Measurements from ENCODE around the gene DENND5A. TPM values are rescaled to one million over a fixed set of nuclear protein-coding genes. Genes with fewer than 3 reads are reported as not detected.

The DENND5A gene
- total and polyA plus RNA-seq, 9 of the 15 experiments (the other 6 are each of a cell fraction or from before 2014, with no cell fraction given): 11.7 to 130 (median 46.3) TPM

- POLR2A ChIA-PET: no interaction called here
- TF ChIP-seq GATAD2B (IDR thresholded peaks at IDR 0.05; ENCODE audit: borderline replicate concordance) (no peak), HSF4 (CRISPR knock-in tag; IDR thresholded peaks at IDR 0.05; ENCODE audit: borderline replicate concordance) (no peak), PREB (CRISPR knock-in tag; IDR thresholded peaks at IDR 0.05) (no peak), MED1 (CRISPR knock-in tag; IDR thresholded peaks at IDR 0.05; ENCODE audit: borderline replicate concordance) (no peak), TBP (optimal IDR thresholded peaks at IDR 0.05; ENCODE audit: low read depth, low read length) (no peak), ZNF212 (CRISPR knock-in tag; IDR thresholded peaks at IDR 0.05) (no peak), CREM (IDR thresholded peaks at IDR 0.05; ENCODE audit: low read depth) (no peak), E2F3 (CRISPR knock-in tag; IDR thresholded peaks at IDR 0.05) (no peak), ZNF551 (CRISPR knock-in tag; IDR thresholded peaks at IDR 0.05) (no peak)
- TF ChIP-seq, protein P1, sequence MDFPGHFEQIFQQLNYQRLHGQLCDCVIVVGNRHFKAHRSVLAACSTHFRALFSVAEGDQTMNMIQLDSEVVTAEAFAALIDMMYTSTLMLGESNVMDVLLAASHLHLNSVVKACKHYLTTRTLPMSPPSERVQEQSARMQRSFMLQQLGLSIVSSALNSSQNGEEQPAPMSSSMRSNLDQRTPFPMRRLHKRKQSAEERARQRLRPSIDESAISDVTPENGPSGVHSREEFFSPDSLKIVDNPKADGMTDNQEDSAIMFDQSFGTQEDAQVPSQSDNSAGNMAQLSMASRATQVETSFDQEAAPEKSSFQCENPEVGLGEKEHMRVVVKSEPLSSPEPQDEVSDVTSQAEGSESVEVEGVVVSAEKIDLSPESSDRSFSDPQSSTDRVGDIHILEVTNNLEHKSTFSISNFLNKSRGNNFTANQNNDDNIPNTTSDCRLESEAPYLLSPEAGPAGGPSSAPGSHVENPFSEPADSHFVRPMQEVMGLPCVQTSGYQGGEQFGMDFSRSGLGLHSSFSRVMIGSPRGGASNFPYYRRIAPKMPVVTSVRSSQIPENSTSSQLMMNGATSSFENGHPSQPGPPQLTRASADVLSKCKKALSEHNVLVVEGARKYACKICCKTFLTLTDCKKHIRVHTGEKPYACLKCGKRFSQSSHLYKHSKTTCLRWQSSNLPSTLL (IDR thresholded peaks at IDR 0.05): no peak
- TF ChIP-seq, protein P2, sequence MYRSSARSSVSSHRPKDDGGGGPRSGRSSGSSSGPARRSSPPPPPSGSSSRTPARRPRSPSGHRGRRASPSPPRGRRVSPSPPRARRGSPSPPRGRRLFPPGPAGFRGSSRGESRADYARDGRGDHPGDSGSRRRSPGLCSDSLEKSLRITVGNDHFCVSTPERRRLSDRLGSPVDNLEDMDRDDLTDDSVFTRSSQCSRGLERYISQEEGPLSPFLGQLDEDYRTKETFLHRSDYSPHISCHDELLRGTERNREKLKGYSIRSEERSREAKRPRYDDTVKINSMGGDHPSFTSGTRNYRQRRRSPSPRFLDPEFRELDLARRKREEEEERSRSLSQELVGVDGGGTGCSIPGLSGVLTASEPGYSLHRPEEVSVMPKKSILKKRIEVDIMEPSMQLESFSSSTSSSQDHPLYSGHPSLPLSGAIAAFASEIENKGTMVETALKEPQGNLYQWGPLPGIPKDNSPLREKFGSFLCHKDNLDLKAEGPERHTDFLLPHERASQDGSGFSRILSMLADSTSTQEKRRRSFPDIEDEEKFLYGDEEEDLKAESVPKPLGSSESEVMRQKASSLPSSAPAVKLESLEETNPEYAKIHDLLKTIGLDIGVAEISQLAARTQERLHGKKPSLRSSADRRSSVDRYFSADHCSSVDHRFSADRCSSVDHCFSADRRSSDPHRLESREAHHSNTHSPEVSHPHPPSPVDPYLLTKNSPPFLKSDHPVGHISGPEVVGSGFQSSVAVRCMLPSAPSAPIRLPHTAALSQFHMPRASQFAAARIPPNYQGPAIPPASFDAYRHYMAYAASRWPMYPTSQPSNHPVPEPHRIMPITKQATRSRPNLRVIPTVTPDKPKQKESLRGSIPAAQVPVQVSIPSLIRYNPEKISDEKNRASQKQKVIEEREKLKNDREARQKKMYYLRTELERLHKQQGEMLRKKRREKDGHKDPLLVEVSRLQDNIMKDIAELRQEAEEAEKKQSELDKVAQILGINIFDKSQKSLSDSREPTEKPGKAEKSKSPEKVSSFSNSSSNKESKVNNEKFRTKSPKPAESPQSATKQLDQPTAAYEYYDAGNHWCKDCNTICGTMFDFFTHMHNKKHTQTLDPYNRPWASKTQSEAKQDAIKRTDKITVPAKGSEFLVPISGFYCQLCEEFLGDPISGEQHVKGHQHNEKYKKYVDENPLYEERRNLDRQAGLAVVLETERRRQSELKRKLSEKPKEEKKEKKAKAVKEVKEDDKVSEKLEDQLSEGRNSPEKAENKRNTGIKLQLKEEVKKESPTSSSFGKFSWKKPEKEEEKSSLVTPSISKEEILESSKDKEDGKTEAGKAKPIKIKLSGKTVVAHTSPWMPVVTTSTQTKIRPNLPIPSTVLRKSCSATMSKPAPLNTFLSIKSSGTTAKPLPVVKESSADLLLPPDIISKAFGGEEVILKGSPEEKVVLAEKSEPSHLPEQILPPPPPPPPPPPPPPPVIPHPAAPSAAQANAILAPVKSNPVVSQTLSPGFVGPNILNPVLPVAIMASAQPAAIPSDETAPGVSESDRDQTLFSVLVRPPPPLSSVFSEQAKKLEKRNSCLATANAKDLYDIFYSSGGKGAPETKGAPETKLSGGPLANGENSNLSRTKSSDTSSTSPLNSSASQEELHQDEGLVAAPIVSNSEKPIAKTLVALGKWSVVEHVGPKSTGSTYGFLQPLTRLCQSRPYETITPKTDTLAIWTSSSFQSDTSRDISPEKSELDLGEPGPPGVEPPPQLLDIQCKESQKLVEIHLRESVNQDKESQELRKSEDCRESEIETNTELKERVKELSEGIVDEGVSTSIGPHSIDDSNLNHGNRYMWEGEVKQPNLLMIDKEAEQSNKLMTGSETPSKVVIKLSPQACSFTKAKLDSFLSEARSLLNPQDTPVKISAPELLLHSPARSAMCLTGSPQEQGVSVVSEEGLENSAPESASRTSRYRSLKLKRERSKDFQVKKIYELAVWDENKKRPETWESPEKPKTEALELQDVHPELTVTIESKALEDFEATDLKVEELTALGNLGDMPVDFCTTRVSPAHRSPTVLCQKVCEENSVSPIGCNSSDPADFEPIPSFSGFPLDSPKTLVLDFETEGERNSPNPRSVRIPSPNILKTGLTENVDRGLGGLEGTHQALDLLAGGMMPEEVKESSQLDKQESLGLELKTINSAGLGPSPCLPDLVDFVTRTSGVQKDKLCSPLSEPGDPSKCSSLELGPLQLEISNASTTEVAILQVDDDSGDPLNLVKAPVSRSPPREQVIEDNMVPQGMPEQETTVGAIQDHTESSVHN (IDR thresholded peaks at IDR 0.05; ENCODE audit: borderline replicate concordance in 1 of 2, low read depth in 1 of 2): no peak
These were observed 114.6 kb downstream of the DENND5A start for GRCh38 chr11:9150501-9150900.

More at GRCh38 chr11:9150501-9150900, 114.6 kb downstream of the DENND5A start:
- intact Hi-C loops (cut with micrococcal nuclease): no loop called here
- Histone ChIP-seq H3K9me1 (ENCODE audit: control insufficient read depth, insufficient read depth, low read length) (no peaks in the 10 kb centered on the region), H3K4me2 (ENCODE audit: insufficient read depth, low read length) (no peak overlapping the region), H4K20me1 (replicated peaks; ENCODE audit: control insufficient read depth, insufficient read depth, low read length) (no peaks in the 10 kb centered on the region; the same call in 1 of the 2 replicates), H2AFZ (ENCODE audit: low read depth, low read length) (no peak overlapping the region), H3K9me3 (replicated peaks; ENCODE audit: control insufficient read depth, insufficient read depth, low read depth, low read length) (no peaks in the 10 kb centered on the region), H3K27ac (ENCODE audit: extremely low read depth, low read depth, low read length) (no peak overlapping the region; the same call in 2 of the 3 replicates), H3K4me1 (replicated peaks in 1 of 2; ENCODE audit: control insufficient read depth in 2 of 2, insufficient read depth in 2 of 2, low read length in 2 of 2) (no peaks in the 10 kb centered on the region), H3K36me3 (ENCODE audit: control insufficient read depth, insufficient read depth, low read length) (peaks cover 76% of the 10 kb centered on the region; the same call in 2 of the 3 replicates), H3K4me3 (no peak overlapping the region), H3K79me2 (ENCODE audit: control insufficient read depth, insufficient read depth, low read length) (no peaks in the 10 kb centered on the region), H3K27me3 (ENCODE audit: control insufficient read depth in 2 of 2, insufficient read depth in 2 of 2, low read length in 2 of 2) (no peaks in the 10 kb centered on the region), H3K9ac (ENCODE audit: insufficient read depth in 1 of 2, low read depth in 2 of 2, low read length in 2 of 2) (no peak overlapping the region)
- no TSS peak for BruUV-seq (replicated peaks)
- in situ Hi-C loops (cut with MboI): loop anchor here (25.0 kb wide), 1 partner anchor 262 kb away; no protein-coding TSS in a partner anchor
- DNase-seq (ENCODE audit: extremely low read depth in 1 of 4, low spot score in 3 of 4) (no peak), ATAC-seq (no peak), FAIRE-seq (no peak)
- CTCF ChIA-PET (ENCODE audit: low intra/inter-chr PET ratio): no interaction called here
- WGBS (ENCODE audit: insufficient coverage, low coverage, missing lambda C conversion rate): 42% methylated on average over 2 of the region's 2 CpGs
